ENCODE results near the gene TAS2R40.

GRCh38 chr7:143243111-143243510, 21.3 kb downstream of the TAS2R40 start:
- TF ChIP-seq POLR2AphosphoS5 (IDR thresholded peaks at IDR 0.05) (no peak), CTCF (IDR thresholded peaks at IDR 0.05) (no peak)

Data from gastroesophageal sphincter (tissue), 3 donors.